NCI-H128 (cell line): ENCODE results near the gene SCT.

Experiments used
- DNase-seq: peaks from one replicate; lab custom pipeline; 2025; ENCODE audit not compliant: unreplicated experiment; lab: John Stamatoyannopoulos, UW

SCT gene

GRCh38 chr11:589798-590197 is 37.2 kb downstream of the SCT start:
- DNase-seq, result no peak

GRCh38 chr11:587978-588380 is 39.0 kb downstream of the SCT start:
- no peak for DNase-seq

- no peak for DNase-seq
Measured at GRCh38 chr11:587546-587945, 39.4 kb downstream of the SCT start.

- DNase-seq, result no peak
Measured at GRCh38 chr11:586376-587316, 40.3 kb downstream of the SCT start.

- no peak for DNase-seq
Measured at GRCh38 chr11:584287-584686, 42.7 kb downstream of the SCT start.

- DNase-seq, result no peak
Measured at GRCh38 chr11:581752-582151, 45.2 kb downstream of the SCT start.

GRCh38 chr11:581342-581741 is 45.6 kb downstream of the SCT start:
- DNase-seq, result no peak

- DNase-seq, result no peak
Measured at GRCh38 chr11:579830-580601, 47.0 kb downstream of the SCT start.

GRCh38 chr11:578276-579035 is 48.5 kb downstream of the SCT start:
- DNase-seq, result no peak

GRCh38 chr11:577611-577894 is 49.4 kb downstream of the SCT start:
- DNase-seq, result no peak

- no peak for DNase-seq
Measured at GRCh38 chr11:576811-577610, 50.0 kb downstream of the SCT start.
